ENCODE results near the gene MRM2. TPM values are rescaled to one million over a fixed set of nuclear protein-coding genes. Genes with fewer than 3 reads are reported as not detected.

Gene MRM2
- total and polyA plus RNA-seq, 10 of the 15 experiments (the other 5 are each of a cell fraction or from before 2014, with no cell fraction given) = 43.2 to 128 (median 71.4) TPM

- no TSS peak for BruUV-seq (replicated peaks)
- Histone ChIP-seq H3K4me1 (ENCODE audit: control insufficient read depth, insufficient read depth, low read length) (no peaks in the 10 kb centered on the region), H3K27me3 (replicated peaks in 1 of 2; ENCODE audit: control insufficient read depth in 2 of 2, insufficient read depth in 2 of 2, low read length in 1 of 2) (no peaks in the 10 kb centered on the region), H3K4me2 (ENCODE audit: control insufficient read depth, insufficient read depth) (no peak overlapping the region), H4K20me1 (ENCODE audit: control insufficient read depth, insufficient read depth) (no peaks in the 10 kb centered on the region), H3K4me3 (no peak overlapping the region), H2AFZ (ENCODE audit: control insufficient read depth, low read depth, low read length) (no peak overlapping the region), H3K9me3 (replicated peaks; ENCODE audit: control insufficient read depth, insufficient read depth, low read length) (peaks cover 4% of the 10 kb centered on the region; the same call in 1 of the 3 replicates), H3K36me3 (ENCODE audit: control insufficient read depth in 2 of 2, insufficient read depth in 2 of 2, low read length in 1 of 2) (peaks cover 6 to 36% of the 10 kb centered on the region in 2 experiments; a peak in 3 of 4 replicates), H3K79me2 (ENCODE audit: control insufficient read depth, insufficient read depth, low read length) (no peaks in the 10 kb centered on the region), H3K9ac (ENCODE audit: control insufficient read depth, insufficient read depth, low read length) (no peak overlapping the region), H3K27ac (ENCODE audit: control insufficient read depth, insufficient read depth) (no peak overlapping the region)
- POLR2A ChIA-PET = interaction anchor here (0.5 kb wide), 1 partner anchor 238 kb away, joined by 3 read pairs; no protein-coding TSS in a partner anchor
- SMC1A ChIA-PET (ENCODE audit: uncharacterized antibody, unreplicated experiment) = no interaction called here
- no peak for TF ChIP-seq KLF5 (IDR thresholded peaks at IDR 0.05; ENCODE audit: partially characterized antibody)
- TF ChIP-seq CUX1 (IDR thresholded peaks at IDR 0.05; ENCODE audit: insufficient replicate concordance, low read depth, low read length) = no peak
- TF ChIP-seq ATF2 (IDR thresholded peaks at IDR 0.05; ENCODE audit: low read length) = no peak
- TF ChIP-seq TCF3 (IDR thresholded peaks at IDR 0.05; ENCODE audit: borderline replicate concordance, insufficient read depth, low read depth, low read length) = no peak
- no peak for TF ChIP-seq SMAD5 (IDR thresholded peaks at IDR 0.05; ENCODE audit: low read depth)
- TF ChIP-seq EZH2 (IDR thresholded peaks at IDR 0.05; ENCODE audit: borderline replicate concordance, control insufficient read depth, low read depth, low read length) = no peak
- no peak for TF ChIP-seq IKZF1 (conservative IDR thresholded peaks at IDR 0.05)
- TF ChIP-seq FOXK2 (IDR thresholded peaks at IDR 0.05) = no peak
- no peak for TF ChIP-seq JUNB (IDR thresholded peaks at IDR 0.05)
- TF ChIP-seq JUND (IDR thresholded peaks at IDR 0.05; ENCODE audit: low read depth, low read length) = no peak
- no peak for TF ChIP-seq ZNF622 (IDR thresholded peaks at IDR 0.05)
- no peak for TF ChIP-seq HDAC6 (IDR thresholded peaks at IDR 0.05; ENCODE audit: unreplicated experiment)
- TF ChIP-seq SUPT20H (IDR thresholded peaks at IDR 0.05; ENCODE audit: borderline replicate concordance, control insufficient read depth, low read depth, low read length) = no peak
- TF ChIP-seq POLR2AphosphoS2 (IDR thresholded peaks at IDR 0.05; ENCODE audit: low read depth, low read length) = no peak
- no peak for TF ChIP-seq POLR2AphosphoS5 (IDR thresholded peaks at IDR 0.05; ENCODE audit: low read length)
- no peak for TF ChIP-seq SIN3A (IDR thresholded peaks at IDR 0.05; ENCODE audit: low read depth, low read length)
- FAIRE-seq (no peak), ATAC-seq (no peak), DNase-seq (ENCODE audit: low read depth, low spot score) (no peak)
- CTCF ChIA-PET = no interaction called here
- RAD21 ChIA-PET (ENCODE audit: unreplicated experiment) = no interaction called here
- intact Hi-C loops (cut with micrococcal nuclease; ENCODE audit: unreplicated experiment) (no loop called here), in situ Hi-C loops (cut with MboI) (no loop called here)
- WGBS (ENCODE audit: insufficient coverage, insufficient replicate concordance, low lambda C conversion rate, missing lambda C conversion rate) = 96% methylated on average over 21 of the region's 21 CpGs
Observed at GRCh38 chr7:2197436-2198155, 44.4 kb downstream of the MRM2 start.
